Cardiac fibroblast (primary cell): ENCODE measurements around the gene SSBP3.
A peak's percentile ranks its signal among the peaks of the same experiment; 100 is the strongest.

Source experiments
- DNase-seq, 2 donors: peaks; one replicate each; pipeline versions ENCODE4 v3.0.0 to v3.0.0-alpha.2; 2010; ENCODE audit warnings: low read depth in 2 of 2
- H3K4me3 ChIP-seq, 2 donors: replicated peaks in 1 of 2; 1 replicate in 1 of 2; 2 replicates in 1 of 2; pipeline ENCODE4 v1.5.1; 2011; ENCODE audit warnings: low read depth in 2 of 2, low read length in 2 of 2, mild to moderate bottlenecking in 2 of 2, moderate library complexity in 1 of 2
- TF ChIP-seq, protein P1 (sequence below): IDR thresholded peaks from one replicate; pipeline ENCODE4 v1.5.1; 2011; ENCODE audit warnings: low read depth, mild to moderate bottlenecking, low read length, inconsistent platforms

The SSBP3 gene

GRCh38 chr1:54437783-54438182 is 31.6 kb upstream of the SSBP3 start:
- H3K4me3 ChIP-seq = no peak overlapping the region
- DNase-seq = no peak
- TF ChIP-seq, protein P1, sequence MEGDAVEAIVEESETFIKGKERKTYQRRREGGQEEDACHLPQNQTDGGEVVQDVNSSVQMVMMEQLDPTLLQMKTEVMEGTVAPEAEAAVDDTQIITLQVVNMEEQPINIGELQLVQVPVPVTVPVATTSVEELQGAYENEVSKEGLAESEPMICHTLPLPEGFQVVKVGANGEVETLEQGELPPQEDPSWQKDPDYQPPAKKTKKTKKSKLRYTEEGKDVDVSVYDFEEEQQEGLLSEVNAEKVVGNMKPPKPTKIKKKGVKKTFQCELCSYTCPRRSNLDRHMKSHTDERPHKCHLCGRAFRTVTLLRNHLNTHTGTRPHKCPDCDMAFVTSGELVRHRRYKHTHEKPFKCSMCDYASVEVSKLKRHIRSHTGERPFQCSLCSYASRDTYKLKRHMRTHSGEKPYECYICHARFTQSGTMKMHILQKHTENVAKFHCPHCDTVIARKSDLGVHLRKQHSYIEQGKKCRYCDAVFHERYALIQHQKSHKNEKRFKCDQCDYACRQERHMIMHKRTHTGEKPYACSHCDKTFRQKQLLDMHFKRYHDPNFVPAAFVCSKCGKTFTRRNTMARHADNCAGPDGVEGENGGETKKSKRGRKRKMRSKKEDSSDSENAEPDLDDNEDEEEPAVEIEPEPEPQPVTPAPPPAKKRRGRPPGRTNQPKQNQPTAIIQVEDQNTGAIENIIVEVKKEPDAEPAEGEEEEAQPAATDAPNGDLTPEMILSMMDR = no peak

GRCh38 chr1:54436826-54437225 is 30.6 kb upstream of the SSBP3 start:
- DNase-seq = no peak
- H3K4me3 ChIP-seq = no peak overlapping the region
- TF ChIP-seq, protein P1 = no peak

DNA sequence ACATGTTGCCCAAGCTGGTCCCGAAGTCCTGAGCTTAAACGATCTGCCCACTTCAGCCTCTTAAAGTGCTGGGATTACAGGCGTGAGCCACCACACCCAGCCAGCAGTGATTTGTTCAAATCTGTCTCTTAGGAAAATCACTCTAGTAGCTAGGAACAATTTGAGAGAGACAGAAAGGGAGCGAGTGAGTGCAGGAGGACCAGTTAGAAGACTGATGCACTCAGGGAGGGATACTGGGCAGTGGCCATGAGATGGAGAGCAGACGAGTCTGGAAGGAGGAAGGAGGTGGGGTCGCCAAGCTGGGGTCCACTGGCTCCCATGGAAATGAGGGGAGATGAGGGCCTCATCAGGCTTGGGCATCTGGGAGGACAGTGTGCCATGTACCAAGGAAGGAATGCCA is 23.6 kb upstream of the SSBP3 start:
- no peak for DNase-seq
- no peak overlapping the region for H3K4me3 ChIP-seq
- TF ChIP-seq, protein P1 = no peak

GRCh38 chr1:54428837-54429518 is 22.8 kb upstream of the SSBP3 start:
- no peak overlapping the region for H3K4me3 ChIP-seq
- TF ChIP-seq, protein P1 = no peak
- DNase-seq = peak in 1 of 2 donors; percentile 20

- no peak overlapping the region for H3K4me3 ChIP-seq
- DNase-seq = no peak
- TF ChIP-seq, protein P1 = no peak
These were observed 19.0 kb upstream of the SSBP3 start for GRCh38 chr1:54425152-54425584.

GRCh38 chr1:54424398-54424797 is 18.2 kb upstream of the SSBP3 start:
- no peak for DNase-seq

More at GRCh38 chr1:54424398-54424797, 18.2 kb upstream of the SSBP3 start:
- no peak overlapping the region for H3K4me3 ChIP-seq
- TF ChIP-seq, protein P1 = no peak
